Ishikawa (cell line): Measurements from ENCODE around the gene FIZ1.

Source experiments
- CEBPB ChIP-seq: IDR thresholded peaks from 2 replicates; pipeline ENCODE4 v1.6.1; 2012
- RAD21 ChIP-seq: IDR thresholded peaks from 2 replicates; pipeline ENCODE4 v1.6.1; 2012; ENCODE audit warnings: low read depth
- REST ChIP-seq: IDR thresholded peaks from 2 replicates; pipeline ENCODE4 v1.6.1; 2012; ENCODE audit warnings: low read depth, mild to moderate bottlenecking
- TAF1 ChIP-seq: IDR thresholded peaks from 2 replicates; pipeline ENCODE4 v1.6.1; 2012; ENCODE audit warnings: low read depth, mild to moderate bottlenecking
- TEAD4 ChIP-seq: IDR thresholded peaks from 2 replicates; pipeline ENCODE4 v1.6.1; 2012

GRCh38 chr19:55605207-55605636 is 5.9 kb upstream of the FIZ1 start:
- TF ChIP-seq RAD21: no peak
- TF ChIP-seq CEBPB: no peak
- no peak; the same call in 1 of the 2 replicates for TF ChIP-seq TAF1
- no peak for TF ChIP-seq REST
- no peak for TF ChIP-seq TEAD4
